T-helper 2 cell treated with Interferon-gamma antibody and Interleukin-4, amounts not matched to agents 100 ng/mL and 5 ng/mL, for 36 hours (primary cell): Measurements from ENCODE around the gene SNX13. TPM values are rescaled to one million over a fixed set of nuclear protein-coding genes. Genes with fewer than 3 reads are reported as not detected.
"Not testable (repeated sequence)": the region's sequence is repeated elsewhere in the genome, so short reads cannot be mapped to it uniquely, and the experiment has no call there.

Experiments
- intact Hi-C: fragments of 100-400 bp; cut with micrococcal nuclease; formaldehyde crosslinking; loops from one replicate; pipeline ENCODE4 v1.15.1; 2023
- total RNA-seq: library from RNA; stranded (reverse); gene quantifications from 2 replicates; pipeline ENCODE4 v1.2.3, GENCODE V29; 2022

The SNX13 gene
- total RNA-seq, 1 donor from 2014 or later: 19.0 TPM

- intact Hi-C loops: no loop called here
These were observed 87.9 kb downstream of the SNX13 start for GRCh38 chr7:17852361-17852760.

GRCh38 chr7:17849504-17849903, 90.8 kb downstream of the SNX13 start:
- intact Hi-C loops: no loop called here

GRCh38 chr7:17848516-17848915, 91.8 kb downstream of the SNX13 start:
- intact Hi-C loops: no loop called here

GRCh38 chr7:17846935-17847334, 93.4 kb downstream of the SNX13 start:
- intact Hi-C loops: no loop called here

- intact Hi-C loops: no loop called here
These were observed 95.1 kb downstream of the SNX13 start for GRCh38 chr7:17845197-17845547.

- intact Hi-C loops: loop anchor here (1.0 to 5.0 kb wide), 2 partner anchors 10 to 542 kb away; no protein-coding TSS in a partner anchor
These were observed 95.6 kb downstream of the SNX13 start for GRCh38 chr7:17844514-17845196.

GRCh38 chr7:17844022-17844421, 96.3 kb downstream of the SNX13 start:
- intact Hi-C loops: loop anchor here (1.0 to 5.0 kb wide), 2 partner anchors 10 to 542 kb away; no protein-coding TSS in a partner anchor

GRCh38 chr7:17843041-17843440, 97.3 kb downstream of the SNX13 start:
- intact Hi-C loops: loop anchor here (2.0 to 5.0 kb wide), 2 partner anchors 98 to 541 kb away; partner anchors contain the start of gene SNX13

GRCh38 chr7:17832820-17833355, 107.4 kb downstream of the SNX13 start:
- intact Hi-C loops: no loop called here

- intact Hi-C loops: no loop called here
These were observed 108.1 kb downstream of the SNX13 start for GRCh38 chr7:17832242-17832641.

- intact Hi-C loops: no loop called here
These were observed 110.1 kb downstream of the SNX13 start for GRCh38 chr7:17830206-17830605.

- intact Hi-C loops: no loop called here
These were observed 111.3 kb downstream of the SNX13 start for GRCh38 chr7:17829001-17829400.

GRCh38 chr7:17822547-17823173, 117.6 kb downstream of the SNX13 start:
- intact Hi-C loops: no loop called here

GRCh38 chr7:17816903-17817302, 123.4 kb downstream of the SNX13 start:
- intact Hi-C loops: no loop called here

- intact Hi-C loops: no loop called here
These were observed 125.0 kb downstream of the SNX13 start for GRCh38 chr7:17815318-17815717.

GRCh38 chr7:17814058-17814457, 126.2 kb downstream of the SNX13 start:
- intact Hi-C loops: no loop called here

GRCh38 chr7:17809215-17809614, 131.1 kb downstream of the SNX13 start:
- intact Hi-C loops: not testable (repeated sequence)

- intact Hi-C loops: no loop called here
These were observed 133.1 kb downstream of the SNX13 start for GRCh38 chr7:17807242-17807641.

- intact Hi-C loops: no loop called here
These were observed 133.7 kb downstream of the SNX13 start for GRCh38 chr7:17806631-17807030.

GRCh38 chr7:17802056-17802455, 138.2 kb downstream of the SNX13 start:
- intact Hi-C loops: no loop called here

- intact Hi-C loops: no loop called here
These were observed 148.0 kb downstream of the SNX13 start for GRCh38 chr7:17792075-17792936.

GRCh38 chr7:17787257-17787656, 153.0 kb downstream of the SNX13 start:
- intact Hi-C loops: no loop called here
